SJCRH30 (cell line): Measurements from ENCODE around the gene CRTAC1. TPM values are rescaled to one million over a fixed set of nuclear protein-coding genes. Genes with fewer than 3 reads are reported as not detected.

Experiments
- DNase-seq, 2 experiments: peaks; one replicate each; pipeline ENCODE4 v3.0.0-alpha.2; 2015 to 2020
- H3K27ac ChIP-seq: fragments of 250-450 bp; sonication (Bioruptor Pico); 2 replicates; pipeline ENCODE4 v1.5.1; 2020; ENCODE audit warnings: mild to moderate bottlenecking, moderate library complexity
- H3K27me3 ChIP-seq: fragments of 250-450 bp; sonication (Bioruptor Pico); 2 replicates; pipeline ENCODE4 v1.5.1; 2020; ENCODE audit warnings: mild to moderate bottlenecking, moderate library complexity
- H3K36me3 ChIP-seq: fragments of 250-450 bp; sonication (Bioruptor Pico); 2 replicates; pipeline ENCODE4 v1.5.1; 2020; ENCODE audit warnings: mild to moderate bottlenecking, moderate library complexity
- H3K4me1 ChIP-seq: fragments of 250-450 bp; sonication (Bioruptor Pico); 2 replicates; pipeline ENCODE4 v1.5.1; 2020; ENCODE audit warnings: mild to moderate bottlenecking, moderate library complexity
- H3K4me3 ChIP-seq: fragments of 250-450 bp; sonication (Bioruptor Pico); 2 replicates; pipeline ENCODE4 v1.5.1; 2020; ENCODE audit warnings: mild to moderate bottlenecking, moderate library complexity
- H3K9me3 ChIP-seq: fragments of 250-450 bp; sonication (Bioruptor Pico); replicated peaks from 2 replicates; pipeline ENCODE4 v1.5.1; 2020; ENCODE audit warnings: mild to moderate bottlenecking, moderate library complexity
- total RNA-seq: library from RNA; depleted of rRNA; stranded (reverse); fragments of >200 nt; shearing (Covaris generic); gene quantifications from 2 replicates; pipeline ENCODE4 v1.2.3, GENCODE V29; 2014

Gene CRTAC1
- total RNA-seq, 1 experiment from 2014 or later: not detected

DNA sequence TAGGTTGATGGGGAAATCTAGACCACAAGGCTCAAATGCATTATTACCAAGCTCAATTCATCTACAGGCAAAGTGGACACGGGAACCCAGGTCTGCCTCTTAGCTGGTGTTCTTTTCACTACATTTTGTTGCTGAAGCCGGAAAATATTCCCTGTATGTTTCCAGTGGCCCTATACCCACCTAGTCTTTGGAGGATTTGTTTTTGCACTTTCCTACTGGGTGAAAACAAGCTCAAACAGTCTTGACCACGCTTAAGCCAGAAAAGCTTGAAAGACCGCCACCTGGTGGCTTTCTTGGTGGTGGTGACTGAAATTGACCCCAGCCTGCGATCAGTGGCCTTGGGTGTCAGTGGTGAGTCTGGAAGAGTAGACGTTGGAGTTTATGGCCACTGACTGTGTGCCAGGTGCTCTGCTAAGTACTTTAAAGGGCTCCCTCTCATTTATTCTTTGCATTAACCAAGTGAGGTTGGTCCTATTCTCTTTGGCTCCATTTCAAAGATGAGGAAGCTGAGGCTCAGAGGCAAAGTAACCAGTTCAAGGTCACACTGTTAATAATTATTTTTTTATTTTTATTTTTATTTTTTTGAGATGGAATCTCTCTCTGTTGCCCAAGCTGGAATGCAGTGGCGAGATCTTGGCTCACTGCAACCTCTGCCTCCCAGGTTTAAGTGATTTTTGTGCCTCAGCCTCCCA is 11.1 kb upstream of the CRTAC1 start:
- Histone ChIP-seq H3K4me1 (no peaks in the 10 kb centered on the region), H3K4me3 (no peak overlapping the region), H3K27me3 (peaks cover 21% of the 10 kb centered on the region), H3K9me3 (no peaks in the 10 kb centered on the region), H3K27ac (no peak overlapping the region), H3K36me3 (no peaks in the 10 kb centered on the region)
- peak; percentile 47 to 76 for DNase-seq

DNA sequence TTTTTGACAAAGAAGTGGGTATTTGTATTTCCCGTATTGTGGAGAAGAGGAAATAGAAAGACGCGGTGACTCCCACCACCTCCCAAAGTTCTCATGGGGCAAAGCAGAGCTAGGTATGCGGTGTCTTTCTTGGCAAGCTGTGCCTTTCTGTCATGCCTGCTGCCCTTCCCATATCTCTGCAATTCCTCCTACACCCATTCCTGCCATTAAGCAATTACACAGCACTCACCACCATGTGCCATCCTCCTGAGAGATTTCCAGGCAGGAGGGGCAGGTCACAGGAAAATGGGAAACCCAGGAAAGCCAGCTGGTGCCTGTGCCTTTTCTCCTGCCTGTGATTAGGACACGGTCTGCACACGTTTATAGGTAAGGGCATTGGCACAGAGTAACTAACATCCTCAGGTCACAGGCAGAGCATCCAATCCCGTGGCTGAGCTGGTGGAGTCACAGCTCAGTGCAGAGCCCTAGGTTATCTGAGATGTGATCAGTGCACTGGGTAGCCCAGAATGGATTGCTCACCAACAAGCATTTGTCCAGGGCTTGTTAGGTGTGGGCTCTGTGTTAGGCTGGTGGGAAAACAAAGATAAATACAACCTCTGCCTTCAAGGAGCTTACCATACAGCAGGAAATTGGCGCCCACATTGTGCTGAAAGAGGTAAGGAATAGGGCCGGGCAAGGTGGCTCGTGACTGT is 9.4 kb upstream of the CRTAC1 start:
- H3K36me3 ChIP-seq: no peaks in the 10 kb centered on the region
- H3K4me3 ChIP-seq: no peak overlapping the region
- H3K27ac ChIP-seq: no peak overlapping the region
- no peaks in the 10 kb centered on the region for H3K9me3 ChIP-seq
- H3K27me3 ChIP-seq: peaks cover 14% of the 10 kb centered on the region
- no peaks in the 10 kb centered on the region for H3K4me1 ChIP-seq
- DNase-seq: no peak

DNA sequence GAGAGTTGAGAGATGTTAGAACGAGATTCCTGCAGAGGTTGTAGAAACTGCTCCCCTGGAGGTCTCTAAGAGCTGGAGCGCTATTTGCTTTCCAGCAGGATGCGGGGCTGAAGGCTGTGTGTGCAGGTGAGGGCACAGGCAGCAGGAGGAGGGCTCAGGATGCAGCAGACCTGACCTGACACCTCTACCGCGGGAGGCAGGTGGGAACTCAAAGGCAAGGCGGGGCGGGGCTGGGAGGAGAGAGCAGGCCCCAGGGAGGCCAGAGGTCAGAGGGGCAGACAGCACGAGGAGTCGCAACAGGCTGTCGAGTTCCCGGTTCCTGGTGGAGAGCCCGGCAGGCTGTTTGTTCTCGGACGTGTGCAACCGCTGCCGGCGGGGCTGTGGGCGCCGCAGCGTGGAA is 7.9 kb upstream of the CRTAC1 start:
- Histone ChIP-seq H3K4me1 (no peaks in the 10 kb centered on the region), H3K27ac (no peak overlapping the region), H3K9me3 (no peaks in the 10 kb centered on the region), H3K36me3 (no peaks in the 10 kb centered on the region), H3K4me3 (no peak overlapping the region), H3K27me3 (peaks cover 14% of the 10 kb centered on the region)
- DNase-seq: no peak

DNA sequence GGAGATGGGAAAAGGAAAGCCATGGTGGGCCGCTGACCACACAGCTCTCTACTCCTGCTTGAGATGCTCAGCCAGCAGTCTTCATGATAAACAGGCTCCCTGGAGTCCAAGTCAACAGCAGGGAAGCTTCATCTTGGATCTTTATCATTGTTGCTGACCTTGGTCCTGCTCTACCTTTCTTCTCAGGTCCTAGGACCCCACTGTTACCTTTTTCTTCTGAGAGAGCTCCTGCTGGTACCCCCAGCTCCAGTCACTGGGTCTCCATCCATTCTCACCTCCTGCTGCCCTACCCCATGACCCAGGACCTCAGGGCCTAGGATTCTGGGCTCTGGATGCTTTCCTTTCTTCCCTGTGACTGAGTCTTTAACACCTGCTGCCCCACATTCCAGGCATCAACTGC is 5.2 kb upstream of the CRTAC1 start:
- no peaks in the 10 kb centered on the region for H3K4me1 ChIP-seq

DNA sequence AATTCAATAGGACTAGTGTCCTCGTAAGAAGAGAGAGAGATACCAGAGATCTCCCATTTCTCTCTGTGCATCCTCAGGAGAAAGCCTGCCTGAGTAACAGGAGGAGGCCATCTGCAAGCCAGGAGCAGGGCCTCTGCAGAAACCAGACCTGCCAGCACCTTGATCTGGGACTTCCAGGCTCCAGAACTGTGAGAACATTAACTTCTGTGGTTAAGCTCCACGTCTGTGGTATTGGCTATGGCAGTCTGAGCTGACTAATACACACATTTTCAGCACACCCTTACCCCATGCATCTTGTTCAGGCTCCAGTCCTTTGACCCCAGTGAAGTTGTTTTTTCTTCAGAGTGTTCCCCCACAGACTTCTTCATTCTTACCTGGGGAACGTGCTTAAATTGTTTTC is 3.1 kb upstream of the CRTAC1 start:
- no peak overlapping the region for H3K4me3 ChIP-seq
- H3K36me3 ChIP-seq: no peaks in the 10 kb centered on the region
- H3K9me3 ChIP-seq: no peaks in the 10 kb centered on the region
- peaks cover 8% of the 10 kb centered on the region for H3K27me3 ChIP-seq
- no peaks in the 10 kb centered on the region for H3K4me1 ChIP-seq
- H3K27ac ChIP-seq: no peak overlapping the region
- DNase-seq: no peak

More for the DNA sequence above, 5.2 kb upstream of the CRTAC1 start:
- H3K27me3 ChIP-seq: peaks cover 11% of the 10 kb centered on the region
- H3K9me3 ChIP-seq: no peaks in the 10 kb centered on the region
- H3K27ac ChIP-seq: no peak overlapping the region
- H3K36me3 ChIP-seq: no peaks in the 10 kb centered on the region
- H3K4me3 ChIP-seq: no peak overlapping the region
- no peak for DNase-seq

DNA sequence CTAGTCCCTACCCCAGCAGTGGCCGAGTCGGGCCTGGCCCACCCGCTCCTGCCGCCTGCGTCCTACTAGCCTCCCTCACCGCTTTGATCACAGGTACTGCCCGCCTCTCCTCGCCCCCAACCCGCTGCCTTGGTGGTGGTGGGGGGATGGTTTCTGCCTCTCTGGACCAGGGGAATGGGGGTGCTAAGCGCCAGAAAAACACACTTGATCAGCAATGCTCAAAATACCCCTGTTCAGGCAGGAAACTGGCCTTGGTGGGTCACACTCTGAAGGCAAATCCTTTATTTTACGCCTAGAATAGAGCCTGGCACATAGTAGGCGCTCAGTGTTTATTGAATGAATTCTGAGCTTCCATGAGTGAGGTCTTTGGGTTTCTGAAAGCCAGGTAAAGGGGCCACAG is 1.0 kb upstream of the CRTAC1 start:
- H3K27me3 ChIP-seq: no peaks in the 10 kb centered on the region; the same call in 1 of the 2 replicates
- H3K27ac ChIP-seq: no peak overlapping the region
- no peak for DNase-seq
- no peaks in the 10 kb centered on the region for H3K4me1 ChIP-seq
- no peaks in the 10 kb centered on the region for H3K36me3 ChIP-seq
- H3K9me3 ChIP-seq: no peaks in the 10 kb centered on the region
- H3K4me3 ChIP-seq: no peak overlapping the region

DNA sequence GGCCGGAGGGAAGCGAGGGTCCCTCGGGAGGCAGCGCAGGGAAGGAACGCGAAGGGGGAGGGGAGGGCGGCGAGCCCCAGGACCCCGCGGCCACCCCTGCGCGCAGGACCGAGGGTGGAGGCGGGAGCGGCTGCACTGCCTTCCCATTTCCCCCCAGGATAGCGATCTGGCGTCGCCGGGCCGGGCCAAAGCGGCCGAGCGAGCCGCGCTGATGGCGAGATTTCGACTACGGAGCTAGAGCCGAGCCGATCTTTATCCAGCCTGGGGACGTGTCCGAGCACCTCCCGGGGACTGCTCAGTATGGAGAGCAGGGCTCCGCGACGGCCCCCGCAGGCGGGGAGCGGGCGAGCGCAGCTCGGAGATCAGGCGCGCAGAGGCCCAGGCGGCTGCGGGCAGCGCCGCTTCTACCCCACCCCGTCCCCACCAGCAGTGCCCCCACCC is 590 bp upstream of the CRTAC1 start:
- Histone ChIP-seq H3K27me3 (0 out of 2 replicates have a peak, but pooled peaks cover 2% of the 10 kb centered on the region), H3K4me3 (no peak overlapping the region), H3K36me3 (no peaks in the 10 kb centered on the region), H3K4me1 (no peaks in the 10 kb centered on the region), H3K27ac (no peak overlapping the region), H3K9me3 (no peaks in the 10 kb centered on the region)
- DNase-seq: no peak

DNA sequence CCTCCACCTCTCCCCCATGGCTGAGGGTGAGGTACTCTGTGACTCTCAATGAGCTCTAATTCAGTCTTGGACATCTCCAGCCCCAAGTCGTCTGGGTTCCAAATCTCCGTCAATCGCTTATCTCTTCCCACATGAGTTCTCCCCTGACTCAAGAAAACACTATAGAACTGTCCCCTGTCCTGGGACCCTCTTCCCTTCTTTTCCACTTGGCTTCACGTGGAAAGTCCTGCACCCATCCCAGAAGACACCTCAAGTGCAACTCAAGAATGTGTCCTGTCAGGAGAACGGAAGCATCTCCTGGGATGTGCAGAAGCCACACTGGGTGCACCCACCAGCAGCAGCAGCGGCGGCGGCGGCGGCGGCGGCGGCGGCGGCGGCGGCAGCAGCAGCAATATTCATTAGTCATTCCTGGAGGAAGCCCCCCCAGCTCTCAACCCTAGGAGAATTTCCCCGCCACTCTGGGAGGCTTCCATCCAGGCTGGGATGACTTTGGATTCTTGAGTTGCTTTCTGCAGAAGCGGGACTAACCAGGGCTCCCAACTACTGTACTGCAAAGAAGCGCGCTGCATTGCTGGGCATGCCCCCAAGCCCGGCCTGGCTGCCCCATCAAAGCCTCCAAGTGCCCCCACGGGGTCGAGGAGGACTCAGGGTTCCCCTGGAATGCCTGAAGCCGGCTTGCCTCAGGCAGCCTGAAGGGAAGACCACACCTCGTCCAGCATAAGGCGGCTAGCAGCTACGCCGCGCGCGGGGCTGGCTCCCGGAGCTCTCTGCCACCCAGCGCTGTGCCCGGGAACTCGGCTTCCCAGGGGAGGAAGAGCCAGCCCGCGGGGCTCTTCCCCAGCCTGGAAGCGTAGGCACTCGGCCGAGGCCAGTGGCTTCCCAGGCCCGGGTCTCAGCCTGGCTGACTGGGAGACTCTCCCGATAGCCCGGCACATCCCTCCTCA is 1.0 kb downstream of the CRTAC1 start:
- Histone ChIP-seq H3K36me3 (no peaks in the 10 kb centered on the region), H3K27me3 (peaks cover 7% of the 10 kb centered on the region; the same call in 1 of the 2 replicates), H3K27ac (no peak overlapping the region), H3K4me3 (no peak overlapping the region), H3K4me1 (no peaks in the 10 kb centered on the region), H3K9me3 (no peaks in the 10 kb centered on the region)
- DNase-seq: no peak

DNA sequence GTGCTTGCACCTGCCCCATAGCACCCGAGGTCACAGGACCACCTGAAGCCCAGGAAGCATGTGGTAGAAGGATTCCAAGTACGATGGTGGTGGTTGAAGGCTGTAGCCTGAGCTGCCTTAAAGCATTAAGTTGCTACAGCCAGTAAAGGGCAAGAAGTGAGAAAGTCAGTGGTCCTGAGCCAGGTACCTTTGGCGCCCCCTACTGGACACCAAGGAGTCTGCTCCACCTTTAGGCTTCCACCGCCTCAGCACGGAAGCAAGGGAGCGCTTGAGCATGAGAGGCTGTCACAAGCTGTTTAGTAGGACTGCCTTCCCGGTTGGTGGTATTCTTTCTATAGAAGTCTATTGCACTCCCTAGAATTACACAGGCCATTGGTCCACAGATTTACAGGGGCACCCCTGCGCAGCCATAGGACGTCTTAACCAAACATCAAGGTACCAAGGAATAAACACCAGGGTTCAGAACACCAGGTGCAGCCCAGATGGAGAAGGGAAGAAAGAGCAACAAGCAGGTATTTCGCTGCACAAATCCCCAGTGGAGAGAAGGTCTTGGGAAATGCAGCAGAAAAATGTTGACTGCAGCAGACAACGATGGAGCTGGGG is 2.2 kb downstream of the CRTAC1 start:
- Histone ChIP-seq H3K27me3 (peaks cover 18% of the 10 kb centered on the region), H3K36me3 (no peaks in the 10 kb centered on the region), H3K9me3 (no peaks in the 10 kb centered on the region), H3K4me1 (no peaks in the 10 kb centered on the region), H3K4me3 (no peak overlapping the region), H3K27ac (no peak overlapping the region)
- peak; percentile 55 to 80 for DNase-seq

DNA sequence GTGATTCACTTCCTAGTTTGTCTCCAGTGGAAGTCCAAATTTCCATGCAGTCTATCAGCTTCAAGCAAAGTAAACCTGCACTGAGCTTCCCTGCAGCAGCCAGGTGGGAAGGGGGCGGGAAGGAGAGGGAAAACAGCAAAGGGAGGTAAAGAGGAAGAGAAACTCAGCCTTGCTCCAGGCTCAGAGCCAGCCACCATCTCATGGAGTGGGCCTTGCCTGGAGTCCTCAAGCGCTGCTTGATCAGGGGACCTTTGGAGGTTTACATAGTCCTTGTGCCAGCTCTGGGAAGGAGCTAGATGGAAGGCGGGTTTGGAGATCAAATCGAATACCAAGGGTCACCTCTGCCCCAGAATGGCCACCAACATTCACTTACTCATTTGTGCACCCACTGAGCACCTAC is 7.4 kb downstream of the CRTAC1 start:
- DNase-seq: no peak
- Histone ChIP-seq H3K4me3 (no peak overlapping the region), H3K36me3 (no peaks in the 10 kb centered on the region), H3K4me1 (no peaks in the 10 kb centered on the region), H3K9me3 (no peaks in the 10 kb centered on the region), H3K27me3 (peaks cover 53% of the 10 kb centered on the region), H3K27ac (no peak overlapping the region)

DNA sequence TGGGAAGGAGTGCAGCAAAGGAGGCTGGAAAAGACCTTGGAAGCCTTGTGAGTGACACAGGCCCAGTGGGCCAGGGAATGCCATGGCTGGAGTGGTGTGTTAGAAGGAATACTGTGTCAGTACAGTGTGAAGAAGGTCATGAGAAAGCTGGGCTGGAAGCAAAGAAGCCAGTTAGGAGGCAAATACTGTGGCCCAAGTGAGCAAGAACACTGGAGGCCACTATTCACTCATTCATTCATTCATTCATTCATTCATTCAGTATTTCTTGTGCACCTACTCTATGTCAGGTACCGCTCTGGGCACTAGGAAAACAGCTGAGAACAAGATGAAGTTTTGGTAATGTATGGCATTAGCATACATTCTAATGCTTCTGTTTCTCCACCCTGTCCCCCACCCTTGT is 9.6 kb downstream of the CRTAC1 start:
- DNase-seq: no peak
- Histone ChIP-seq H3K4me3 (no peak overlapping the region), H3K27me3 (peaks cover 67% of the 10 kb centered on the region), H3K4me1 (no peaks in the 10 kb centered on the region), H3K9me3 (no peaks in the 10 kb centered on the region), H3K36me3 (no peaks in the 10 kb centered on the region), H3K27ac (no peak overlapping the region)

DNA sequence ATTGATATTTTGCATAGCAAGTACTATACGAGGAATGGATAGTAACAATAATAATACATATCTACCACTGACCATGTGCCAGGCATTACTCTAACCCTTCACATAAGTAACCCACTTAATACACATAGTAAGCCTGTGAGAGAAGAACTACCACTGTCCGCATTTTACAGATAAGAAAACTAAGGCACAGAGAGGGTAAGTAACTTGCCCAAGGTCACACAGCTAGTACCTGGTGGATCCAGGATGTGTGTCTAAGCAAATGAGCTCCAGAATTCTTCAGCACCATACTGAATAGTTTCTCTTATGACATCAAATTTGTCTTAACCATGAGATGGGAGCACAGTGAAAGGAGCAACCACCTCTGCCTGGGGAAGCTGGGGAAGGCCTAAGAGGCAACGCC is 10.2 kb downstream of the CRTAC1 start:
- Histone ChIP-seq H3K27ac (no peak overlapping the region), H3K4me3 (no peak overlapping the region), H3K4me1 (no peaks in the 10 kb centered on the region), H3K27me3 (peaks cover 66% of the 10 kb centered on the region), H3K36me3 (no peaks in the 10 kb centered on the region), H3K9me3 (no peaks in the 10 kb centered on the region)
- no peak for DNase-seq

DNA sequence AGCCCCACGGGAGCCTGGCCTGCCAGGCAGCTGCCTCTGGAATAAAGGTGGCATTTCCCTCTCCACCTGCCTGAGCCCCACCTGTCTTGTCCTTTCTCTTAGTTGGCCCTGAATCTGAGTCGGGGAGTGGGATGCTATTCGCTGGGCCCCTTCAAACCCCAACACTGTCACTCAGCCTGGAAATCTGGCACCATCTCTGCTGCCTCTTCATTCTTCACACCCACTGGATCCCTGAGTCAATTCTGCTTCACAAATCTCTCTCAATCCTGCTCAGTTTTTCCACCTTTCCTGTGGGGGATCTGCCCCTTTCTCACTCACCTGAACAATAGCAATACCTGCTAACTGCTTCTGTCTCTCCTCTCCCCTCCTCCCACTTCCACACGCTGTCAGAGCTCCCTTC is 10.6 kb downstream of the CRTAC1 start:
- no peak overlapping the region for H3K4me3 ChIP-seq
- no peaks in the 10 kb centered on the region for H3K9me3 ChIP-seq
- no peaks in the 10 kb centered on the region for H3K36me3 ChIP-seq
- no peaks in the 10 kb centered on the region for H3K4me1 ChIP-seq
- peaks cover 68% of the 10 kb centered on the region for H3K27me3 ChIP-seq
- no peak overlapping the region for H3K27ac ChIP-seq
- no peak for DNase-seq

DNA sequence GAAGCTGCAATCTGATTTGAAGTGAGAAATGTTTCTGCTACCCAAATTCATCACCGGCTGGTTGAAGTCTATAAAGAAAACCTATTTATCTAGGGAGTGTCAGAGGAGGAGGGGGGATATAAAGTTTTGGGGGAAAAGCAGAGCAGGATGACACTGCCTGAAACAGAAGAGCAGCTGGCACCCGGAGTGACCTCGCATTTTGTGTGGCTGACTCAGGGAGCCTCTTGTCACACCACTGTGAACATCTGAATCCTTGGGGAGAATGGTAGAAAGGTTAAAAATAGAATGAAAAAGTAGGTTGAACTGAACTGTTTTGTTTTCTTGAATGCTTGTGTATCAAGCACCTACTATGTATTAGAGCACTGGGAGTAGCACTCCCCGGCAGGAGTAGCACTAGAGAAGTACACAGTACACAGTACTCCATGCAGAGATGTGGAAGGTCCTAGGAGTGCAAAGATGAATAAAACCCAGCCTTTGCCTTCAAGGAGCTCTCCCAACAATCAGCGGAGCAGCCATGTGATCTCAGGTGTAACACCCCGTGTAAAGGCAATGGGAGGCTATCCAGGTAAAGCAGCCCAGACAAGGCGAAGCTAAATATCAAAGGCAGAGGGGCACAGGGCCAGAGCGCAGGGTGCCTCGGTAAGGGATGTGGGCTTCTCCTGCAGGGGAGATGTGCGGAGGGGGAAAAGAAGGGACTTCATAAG is 13.5 kb downstream of the CRTAC1 start:
- H3K9me3 ChIP-seq: no peaks in the 10 kb centered on the region
- no peak overlapping the region for H3K27ac ChIP-seq
- no peak overlapping the region for H3K4me3 ChIP-seq
- H3K27me3 ChIP-seq: peaks cover 51% of the 10 kb centered on the region
- H3K36me3 ChIP-seq: no peaks in the 10 kb centered on the region
- H3K4me1 ChIP-seq: no peaks in the 10 kb centered on the region
- DNase-seq: no peak
